ENCODE measurements around the gene ASIC2. TPM values are rescaled to one million over a fixed set of nuclear protein-coding genes. Genes with fewer than 3 reads are reported as not detected.

The ASIC2 gene
- total RNA-seq, 4 donors from 2014 or later, result 0.48 TPM; not detected in 3

DNA sequence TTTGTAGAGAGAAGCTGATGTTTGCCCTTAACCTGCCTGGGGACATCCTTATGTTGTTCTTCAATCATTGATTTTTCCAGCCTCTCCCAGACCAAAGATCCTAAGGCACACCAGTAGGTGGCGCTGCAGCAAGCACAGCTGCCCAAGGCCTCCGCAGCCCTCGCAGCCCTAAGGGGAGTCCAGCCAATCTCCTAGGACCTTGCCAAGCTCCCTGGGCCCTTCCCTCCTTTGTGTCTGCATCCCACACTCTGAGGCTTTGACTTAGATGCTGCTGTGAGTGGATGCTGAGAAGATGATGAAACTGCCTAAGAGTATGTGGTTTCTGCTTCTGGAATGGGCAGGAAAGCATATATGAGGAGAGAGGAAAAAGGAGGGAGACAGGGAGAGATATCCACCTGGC lies 254.4 kb downstream of the ASIC2 start:
- DNase-seq (ENCODE audit: low spot score) (no peak), ATAC-seq (ENCODE audit: low FRiP score) (peak; percentile 42)
- TF ChIP-seq CTCF (IDR thresholded peaks at IDR 0.05), result no peak

GRCh38 chr17:33033176-33033575 lies 259.9 kb downstream of the ASIC2 start:
- DNase-seq (ENCODE audit: low spot score) (no peak), ATAC-seq (ENCODE audit: low FRiP score) (no peak)
- TF ChIP-seq CTCF (IDR thresholded peaks at IDR 0.05), result no peak

- ATAC-seq (ENCODE audit: low FRiP score), result no peak
- TF ChIP-seq CTCF (IDR thresholded peaks at IDR 0.05), result no peak
- DNase-seq (ENCODE audit: low spot score), result no peak
Observed at GRCh38 chr17:33028778-33029177, 264.3 kb downstream of the ASIC2 start.

GRCh38 chr17:33028061-33028460 lies 265.0 kb downstream of the ASIC2 start:
- no peak for DNase-seq (ENCODE audit: low spot score)
- ATAC-seq (ENCODE audit: low FRiP score), result no peak
- TF ChIP-seq CTCF (IDR thresholded peaks at IDR 0.05), result no peak

GRCh38 chr17:33024688-33025486 lies 268.2 kb downstream of the ASIC2 start:
- TF ChIP-seq CTCF (IDR thresholded peaks at IDR 0.05), result no peak
- DNase-seq (ENCODE audit: low spot score), result no peak

DNA sequence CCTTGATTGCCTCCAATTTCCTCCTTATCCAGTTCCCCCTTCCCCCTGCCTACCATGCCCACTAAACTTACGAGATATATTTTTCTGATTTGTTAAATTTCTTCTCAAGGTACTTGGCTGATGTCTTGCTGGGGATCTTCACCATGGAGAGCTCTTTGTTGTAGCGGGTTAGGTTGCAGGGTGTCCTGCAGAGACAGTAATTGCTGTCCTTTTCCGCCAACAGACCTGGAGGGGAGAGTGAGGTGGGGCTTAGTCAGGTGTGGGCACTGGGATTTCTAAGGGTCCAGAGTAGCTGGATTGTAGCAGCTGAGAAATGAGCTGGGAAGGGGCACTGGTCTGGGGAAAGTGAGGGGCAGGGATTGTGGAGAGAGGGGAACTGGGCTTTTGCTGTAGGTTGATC lies 269.3 kb downstream of the ASIC2 start:
- DNase-seq (ENCODE audit: low spot score), result no peak
- TF ChIP-seq CTCF (IDR thresholded peaks at IDR 0.05), result no peak
- ATAC-seq (ENCODE audit: low FRiP score), result no peak

More at GRCh38 chr17:33024688-33025486, 268.2 kb downstream of the ASIC2 start:
- no peak for ATAC-seq (ENCODE audit: low FRiP score)

Data from omental fat pad (tissue), 4 donors.